Fibroblast of lung (primary cell): Measurements from ENCODE around the gene ETFB.

Experiments
- CTCF ChIP-seq, 2 donors: IDR thresholded peaks in 1 of 2; conservative IDR thresholded peaks in 1 of 2; 1 replicate in 1 of 2; 2 replicates in 1 of 2; pipeline ENCODE4 v1.5.1; 2011 to 2012; ENCODE audit warnings: low read length in 2 of 2, control low read depth in 1 of 2, inconsistent platforms in 1 of 2, low read depth in 1 of 2, mild to moderate bottlenecking in 1 of 2
- EZH2 ChIP-seq: IDR thresholded peaks from 2 replicates; pipeline ENCODE4 v1.5.1; 2012; ENCODE audit warnings: low read length, control low read depth, mild to moderate bottlenecking; ENCODE audit errors: missing control alignments

DNA sequence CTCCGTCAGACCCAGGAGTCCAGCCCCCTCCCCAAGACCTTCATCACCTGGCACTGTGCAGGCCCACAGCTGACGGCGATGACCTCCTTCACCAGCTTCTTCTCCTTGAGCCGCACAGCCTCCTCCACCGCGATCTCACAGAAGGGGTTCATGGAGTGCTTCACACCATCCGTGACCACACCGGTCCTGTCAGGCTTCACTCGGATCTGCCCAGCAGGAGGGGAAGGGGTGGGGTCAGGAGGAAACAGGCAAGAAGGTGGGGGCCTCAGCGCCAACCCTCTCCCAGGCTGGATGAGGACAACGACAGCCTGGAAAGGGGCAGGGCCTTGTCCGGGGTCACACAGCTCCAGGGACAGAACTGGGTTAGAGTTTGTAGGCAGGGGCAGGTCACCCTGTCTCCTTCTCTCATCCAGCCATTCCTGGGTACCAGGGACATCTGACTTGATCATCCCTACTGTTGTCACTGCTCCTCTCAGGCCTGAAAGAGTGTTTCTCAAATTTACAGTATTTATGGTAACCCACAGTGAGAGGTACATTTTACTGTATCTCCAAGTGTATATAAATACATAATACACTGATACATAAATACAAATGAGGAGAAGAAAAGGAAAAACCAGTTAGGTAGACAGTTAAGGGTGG, 12.0 kb downstream of the ETFB start:
- no peak for TF ChIP-seq CTCF (conservative IDR thresholded peaks at IDR 0.05 in 1 of 2, IDR thresholded peaks at IDR 0.05 in 1 of 2; ENCODE audit: low read depth in 1 of 2, low read length in 2 of 2)
- TF ChIP-seq EZH2: no peak
